Activated T-helper 1 cell treated with Interleukin-2 at 50 U/mL for 16 hours (primary cell): ENCODE data around the gene CLCA1.

Source experiments
- DNase-seq: peaks from one replicate; pipeline ENCODE4 v3.0.0-alpha.2; 2020; ENCODE audit warnings: low read depth

The CLCA1 gene, protein sequence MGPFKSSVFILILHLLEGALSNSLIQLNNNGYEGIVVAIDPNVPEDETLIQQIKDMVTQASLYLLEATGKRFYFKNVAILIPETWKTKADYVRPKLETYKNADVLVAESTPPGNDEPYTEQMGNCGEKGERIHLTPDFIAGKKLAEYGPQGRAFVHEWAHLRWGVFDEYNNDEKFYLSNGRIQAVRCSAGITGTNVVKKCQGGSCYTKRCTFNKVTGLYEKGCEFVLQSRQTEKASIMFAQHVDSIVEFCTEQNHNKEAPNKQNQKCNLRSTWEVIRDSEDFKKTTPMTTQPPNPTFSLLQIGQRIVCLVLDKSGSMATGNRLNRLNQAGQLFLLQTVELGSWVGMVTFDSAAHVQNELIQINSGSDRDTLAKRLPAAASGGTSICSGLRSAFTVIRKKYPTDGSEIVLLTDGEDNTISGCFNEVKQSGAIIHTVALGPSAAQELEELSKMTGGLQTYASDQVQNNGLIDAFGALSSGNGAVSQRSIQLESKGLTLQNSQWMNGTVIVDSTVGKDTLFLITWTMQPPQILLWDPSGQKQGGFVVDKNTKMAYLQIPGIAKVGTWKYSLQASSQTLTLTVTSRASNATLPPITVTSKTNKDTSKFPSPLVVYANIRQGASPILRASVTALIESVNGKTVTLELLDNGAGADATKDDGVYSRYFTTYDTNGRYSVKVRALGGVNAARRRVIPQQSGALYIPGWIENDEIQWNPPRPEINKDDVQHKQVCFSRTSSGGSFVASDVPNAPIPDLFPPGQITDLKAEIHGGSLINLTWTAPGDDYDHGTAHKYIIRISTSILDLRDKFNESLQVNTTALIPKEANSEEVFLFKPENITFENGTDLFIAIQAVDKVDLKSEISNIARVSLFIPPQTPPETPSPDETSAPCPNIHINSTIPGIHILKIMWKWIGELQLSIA

GRCh38 chr1:86468501-86468977, at the start of gene CLCA1:
Gene CLCA1, plus strand, starts transcription at chr1:86468927. Its CDS starts 45 bp downstream, at chr1:86468972.
- no peak for DNase-seq

GRCh38 chr1:86419277-86419903, 49.3 kb upstream of the CLCA1 start:
- DNase-seq = no peak

DNA sequence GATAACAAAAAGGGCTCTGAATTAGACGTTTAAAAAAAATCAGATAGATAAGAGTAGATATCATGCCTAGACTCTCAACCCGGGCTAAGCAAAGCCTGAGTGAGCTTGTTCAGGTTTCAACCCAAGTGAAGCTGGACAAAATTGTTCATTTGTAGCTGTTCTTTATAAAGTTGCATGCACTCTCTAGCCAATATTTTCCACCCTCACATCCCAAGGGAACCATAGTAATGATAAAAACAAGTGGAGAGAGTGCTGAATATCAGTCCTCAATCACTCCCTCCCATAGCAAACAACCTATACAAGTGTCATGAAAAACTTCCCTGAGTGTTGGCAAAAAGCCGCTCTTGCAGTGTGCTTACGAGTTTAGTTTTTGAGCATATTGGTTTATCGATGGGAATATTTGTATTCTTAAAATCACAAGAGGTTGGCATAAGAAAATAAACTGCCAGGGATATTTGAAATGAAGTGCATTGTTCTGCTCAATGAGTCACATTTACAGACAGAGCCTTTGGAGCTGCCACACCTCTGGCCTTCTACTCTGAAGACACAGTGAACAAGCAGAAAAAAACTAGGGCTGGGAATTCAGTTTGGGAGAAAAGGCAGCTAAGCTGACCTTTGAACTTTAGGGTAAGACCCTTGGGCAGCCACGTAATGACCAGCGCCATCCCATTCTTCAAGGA, 47.0 kb upstream of the CLCA1 start:
- DNase-seq = no peak

GRCh38 chr1:86423473-86423872, 45.3 kb upstream of the CLCA1 start:
- no peak for DNase-seq

DNA sequence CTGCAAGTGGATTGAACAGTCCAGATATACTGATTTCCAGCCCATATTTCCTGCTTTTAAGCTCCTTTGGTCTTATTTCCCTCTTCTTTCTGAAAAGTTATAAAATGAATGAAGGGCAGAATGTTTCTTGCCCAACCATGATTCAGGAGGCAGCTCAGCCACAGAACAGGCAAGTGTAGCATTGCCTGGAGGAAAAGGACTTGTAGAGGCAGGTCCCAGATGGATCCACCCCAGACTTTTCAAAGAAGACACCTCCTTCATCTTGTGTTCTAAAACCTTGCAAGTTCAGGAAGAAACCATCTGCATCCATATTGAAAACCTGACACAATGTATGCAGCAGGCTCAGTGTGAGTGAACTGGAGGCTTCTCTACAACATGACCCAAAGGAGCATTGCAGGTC, 44.9 kb upstream of the CLCA1 start, which contains the start of gene CLCA2:
Gene CLCA2, plus strand, starts transcription at position 299 of the 400 bp plus-strand sequence. Its CDS starts 77 bp downstream, at position 376.
- DNase-seq = no peak

GRCh38 chr1:86429122-86429725, 39.5 kb upstream of the CLCA1 start:
- no peak for DNase-seq

- DNase-seq = no peak
These were observed 38.9 kb upstream of the CLCA1 start for GRCh38 chr1:86429835-86430234.

DNA sequence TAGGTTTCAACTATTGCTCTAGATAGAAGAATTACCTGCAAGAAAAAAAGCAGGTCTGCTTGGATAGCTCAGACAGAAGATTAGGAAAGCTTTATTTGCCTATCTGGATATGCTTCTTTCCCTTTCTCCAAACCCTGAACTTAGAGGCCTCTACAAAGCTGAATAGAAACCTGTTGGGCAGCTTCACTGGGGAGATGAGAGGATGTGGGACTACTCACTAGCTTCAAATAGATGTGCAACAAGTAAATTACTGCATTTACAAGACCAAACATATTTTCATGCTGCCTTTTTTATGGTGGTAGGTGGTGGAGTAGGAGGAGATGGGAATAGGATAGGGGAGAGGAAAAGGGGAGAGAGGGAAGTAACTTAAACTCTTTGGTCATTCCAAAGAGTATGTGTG, 38.4 kb upstream of the CLCA1 start:
- DNase-seq = no peak

- DNase-seq = no peak
These were observed 34.7 kb upstream of the CLCA1 start for GRCh38 chr1:86434059-86434458.

- DNase-seq = no peak
These were observed 33.4 kb upstream of the CLCA1 start for GRCh38 chr1:86435327-86435726.

- no peak for DNase-seq
These were observed 32.7 kb upstream of the CLCA1 start for GRCh38 chr1:86436041-86436440.

GRCh38 chr1:86441581-86441980, 27.1 kb upstream of the CLCA1 start:
- no peak for DNase-seq

DNA sequence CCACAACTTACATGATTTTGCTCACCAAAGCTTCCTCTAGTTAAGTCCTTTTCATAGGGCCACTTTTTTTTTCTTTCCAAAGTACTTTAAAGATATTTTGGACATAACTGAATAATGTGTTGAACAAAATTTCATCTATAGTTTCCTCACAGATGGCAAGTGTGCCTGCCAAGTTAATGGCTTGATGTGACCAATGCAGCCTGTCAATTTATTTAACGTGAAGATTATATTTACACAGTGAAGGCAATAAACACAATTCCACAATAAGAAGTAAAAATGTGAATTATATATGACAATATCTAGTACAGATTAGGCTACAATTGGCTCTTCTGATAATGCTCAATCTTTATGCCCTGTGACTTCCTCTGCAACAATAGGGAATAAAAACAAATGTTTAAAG, 26.7 kb upstream of the CLCA1 start:
- DNase-seq = no peak

DNA sequence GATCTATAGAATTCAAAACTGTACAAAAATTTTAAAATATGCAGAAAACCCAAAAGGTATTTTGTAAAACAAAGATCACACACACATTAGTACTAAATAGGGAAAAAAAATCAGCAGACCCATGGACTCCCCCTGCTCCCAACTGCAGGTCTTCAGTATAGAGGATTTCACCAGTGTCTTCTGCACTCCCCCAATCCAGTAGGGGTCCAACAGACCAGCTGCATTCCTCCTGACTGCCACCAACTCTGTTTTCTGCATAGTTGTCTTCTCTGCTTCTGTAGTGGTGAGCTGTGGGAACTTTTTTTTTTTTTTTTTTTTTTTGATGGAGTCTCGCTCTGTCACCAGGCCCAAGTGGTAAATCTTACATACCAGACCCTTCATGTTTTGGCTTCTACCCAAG, 22.8 kb upstream of the CLCA1 start:
- DNase-seq = no peak

- no peak for DNase-seq
These were observed 21.4 kb upstream of the CLCA1 start for GRCh38 chr1:86447198-86447790.

DNA sequence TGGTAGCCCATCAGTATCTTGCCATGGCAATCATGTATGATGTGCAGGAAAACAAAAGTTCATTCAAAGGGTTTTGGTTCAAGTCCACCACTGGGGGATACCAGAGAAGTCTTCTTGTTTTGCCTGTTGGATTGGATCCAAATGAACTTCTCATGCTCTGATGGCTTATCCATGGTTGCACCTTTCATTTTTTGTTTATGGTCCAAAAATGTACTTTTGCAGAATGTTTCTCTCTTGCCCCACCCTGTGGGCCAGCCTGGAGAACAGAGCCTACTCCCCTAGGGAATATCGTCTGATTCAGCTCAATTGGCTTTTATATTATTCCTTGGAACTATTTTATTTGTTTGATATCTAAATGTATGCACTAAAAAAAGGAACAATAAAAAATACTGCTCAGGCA, 20.1 kb upstream of the CLCA1 start:
- no peak for DNase-seq

- DNase-seq = no peak
These were observed 19.6 kb upstream of the CLCA1 start for GRCh38 chr1:86449103-86449502.

DNA sequence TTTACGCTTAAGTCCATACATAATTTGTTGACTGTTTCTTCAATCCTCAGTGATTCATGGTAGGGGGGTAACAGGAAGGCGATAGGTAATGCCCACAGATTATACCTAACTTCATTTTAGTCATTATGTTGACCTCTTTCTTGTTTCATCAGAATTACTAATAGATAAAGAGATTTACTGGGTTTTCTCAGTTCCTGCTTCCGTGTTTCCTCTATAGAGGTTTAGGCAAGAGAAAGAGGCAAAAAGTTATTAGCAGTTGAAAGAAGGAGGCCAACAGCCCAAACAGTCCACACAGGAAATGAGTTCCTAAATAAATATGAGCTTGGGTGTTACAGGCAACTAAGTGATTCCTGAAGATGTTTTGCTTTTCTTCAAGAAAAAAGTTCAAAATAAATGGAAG, 17.9 kb upstream of the CLCA1 start:
- no peak for DNase-seq

GRCh38 chr1:86453664-86454063, 15.1 kb upstream of the CLCA1 start:
- no peak for DNase-seq

DNA sequence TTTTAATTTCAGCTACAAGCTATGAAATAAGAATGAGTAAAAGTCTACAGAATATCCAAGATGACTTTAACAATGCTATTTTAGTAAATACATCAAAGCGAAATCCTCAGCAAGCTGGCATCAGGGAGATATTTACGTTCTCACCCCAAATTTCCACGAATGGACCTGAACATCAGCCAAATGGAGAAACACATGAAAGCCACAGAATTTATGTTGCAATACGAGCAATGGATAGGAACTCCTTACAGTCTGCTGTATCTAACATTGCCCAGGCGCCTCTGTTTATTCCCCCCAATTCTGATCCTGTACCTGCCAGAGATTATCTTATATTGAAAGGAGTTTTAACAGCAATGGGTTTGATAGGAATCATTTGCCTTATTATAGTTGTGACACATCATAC, 13.7 kb upstream of the CLCA1 start:
- no peak for DNase-seq

DNA sequence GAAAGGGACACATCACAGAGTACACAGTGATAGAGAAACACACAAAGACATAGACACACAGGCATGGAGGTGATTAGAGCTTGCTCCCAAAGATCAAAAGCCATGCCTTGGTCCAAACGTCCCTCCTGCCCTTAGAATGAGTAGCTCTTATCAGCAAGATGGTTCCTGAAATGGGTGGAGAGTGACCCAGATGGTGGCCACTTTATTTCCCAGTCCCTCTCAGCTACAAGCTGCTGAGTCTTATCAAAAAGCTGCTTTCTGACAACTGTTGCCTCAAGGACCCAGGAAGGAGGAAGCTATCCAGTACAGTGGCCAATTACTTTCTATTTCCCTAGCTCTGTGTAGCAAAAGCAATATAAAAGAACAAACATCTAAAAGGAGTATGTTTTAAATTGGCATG, 7.7 kb upstream of the CLCA1 start:
- DNase-seq = no peak
